Upper lobe of left lung (tissue), 6 donors: Measurements from ENCODE around the gene NUP188. TPM values are rescaled to one million over a fixed set of nuclear protein-coding genes. Genes with fewer than 3 reads are reported as not detected.

Experiments used
- ATAC-seq, 2 donors: fragments of 200-7000 bp; cut with Tn5 transposase; one replicate each; pipeline ENCODE4 v1.9.1; 2022; ENCODE audit warnings: mild to moderate bottlenecking in 2 of 2, moderate library complexity in 2 of 2; ENCODE audit not compliant: low FRiP score in 2 of 2
- DNase-seq, 2 donors: peaks; one replicate each; pipeline ENCODE4 v3.0.0-alpha.2; 2019 to 2020
- H3K27ac ChIP-seq, 4 donors: fragments of 200-600 bp; sonication (generic); one replicate each; pipeline ENCODE4 v1.5.1; 2016 to 2019
- H3K27me3 ChIP-seq, 4 donors: fragments of 200-600 bp; sonication (generic); one replicate each; pipeline ENCODE4 v1.5.1; 2017 to 2019
- H3K36me3 ChIP-seq, 4 donors: fragments of 200-600 bp; sonication (generic); one replicate each; pipeline ENCODE4 v1.5.1; 2016 to 2019
- H3K4me1 ChIP-seq, 4 donors: fragments of 200-600 bp; sonication (generic); one replicate each; pipeline ENCODE4 v1.5.1; 2018 to 2019
- H3K4me3 ChIP-seq, 4 donors: fragments of 200-600 bp; sonication (generic); one replicate each; pipeline ENCODE4 v1.5.1; 2017 to 2019; ENCODE audit warnings: mild to moderate bottlenecking in 2 of 4, moderate library complexity in 1 of 4
- H3K9me3 ChIP-seq, 4 donors: fragments of 200-600 bp; sonication (generic); one replicate each; pipeline ENCODE4 v1.5.1; 2018 to 2019
- CTCF ChIP-seq, 6 experiments: fragments of 450-650 bp in 4 of 6; fragments of 200-600 bp in 2 of 6; sonication (generic) in 2 of 6; IDR thresholded peaks; one replicate each; pipeline ENCODE4 v1.5.1; 2016 to 2019; ENCODE audit warnings: antibody characterized with exemption in 6 of 6
- EP300 ChIP-seq, 4 donors: sonication (generic); formaldehyde crosslinking; IDR thresholded peaks; one replicate each; pipeline ENCODE4 v1.5.1; 2017; ENCODE audit warnings: antibody characterized with exemption in 4 of 4, control low read depth in 2 of 4
- POLR2A ChIP-seq, 4 donors: fragments of 450-650 bp; IDR thresholded peaks; one replicate each; pipeline ENCODE4 v1.5.1; 2016 to 2017; ENCODE audit warnings: antibody characterized with exemption in 4 of 4, mild to moderate bottlenecking in 2 of 4
- POLR2AphosphoS5 ChIP-seq, 2 donors: sonication (generic); formaldehyde crosslinking; IDR thresholded peaks; one replicate each; pipeline ENCODE4 v1.5.1; 2017; ENCODE audit warnings: antibody characterized with exemption in 2 of 2
- WGBS, 2 donors: methylation state at CpG; one replicate each; pipeline ENCODE4 v1.1.5; 2017 to 2018; 5-methylcytosine and 5-hydroxymethylcytosine counted together
- total RNA-seq, 6 donors: library from RNA; depleted of rRNA in 4 of 6; stranded (reverse); fragments of >200 nt in 4 of 6; gene quantifications; one replicate each; pipeline versions ENCODE4 v1.1.0 to v1.2.1, GENCODE V29; 2016 to 2021
- donor health status: DM: no; HTN: no; CAD: no; lungs with moderate emphysema.
- donor health status: DM: no; HTN: yes; CAD: no; lungs with severe emphysema.

NUP188 gene
- total RNA-seq, 6 donors from 2014 or later, result 30.4 to 225 (median 50.1) TPM

GRCh38 chr9:128927731-128928411 lies 19.6 kb upstream of the NUP188 start:
- DNase-seq (peak in 1 of 2 donors; percentile 48), ATAC-seq (peak; percentile 75 to 77)
- Histone ChIP-seq H3K27ac (peak overlapping the region in 2 of 4 donors; percentile 16 to 63), H3K4me3 (no peak overlapping the region), H3K36me3 (peaks cover 0 to 11% (median 0%) of the 10 kb centered on the region in 4 donors), H3K4me1 (peaks cover 0 to 18% (median 14%) of the 10 kb centered on the region in 4 donors), H3K9me3 (no peaks in the 10 kb centered on the region), H3K27me3 (no peaks in the 10 kb centered on the region)
- WGBS, 2 donors, result 29 to 38% methylated on average over 10 of the region's 10 CpGs
- TF ChIP-seq EP300 (IDR thresholded peaks at IDR 0.05) (no peak), CTCF (IDR thresholded peaks at IDR 0.05) (peak; percentile 79 to 90 (median 87))

GRCh38 chr9:128928624-128929023 lies 18.9 kb upstream of the NUP188 start:
- H3K4me3 ChIP-seq, result no peak overlapping the region
- ATAC-seq (no peak), DNase-seq (no peak)
- no peaks in the 10 kb centered on the region for H3K27me3 ChIP-seq
- WGBS, 2 donors, result 67 to 72% methylated on average over 2 of the region's 2 CpGs
- peak overlapping the region in 1 of 4 donors; percentile 63 for H3K27ac ChIP-seq
- peaks cover 0 to 17% (median 10%) of the 10 kb centered on the region in 4 donors for H3K4me1 ChIP-seq
- no peaks in the 10 kb centered on the region for H3K9me3 ChIP-seq
- peaks cover 0 to 11% (median 3%) of the 10 kb centered on the region in 4 donors for H3K36me3 ChIP-seq
- TF ChIP-seq EP300 (IDR thresholded peaks at IDR 0.05) (no peak), CTCF (IDR thresholded peaks at IDR 0.05) (no peak), POLR2A (IDR thresholded peaks at IDR 0.05) (no peak), POLR2AphosphoS5 (IDR thresholded peaks at IDR 0.05) (no peak)

GRCh38 chr9:128929560-128929959 lies 17.9 kb upstream of the NUP188 start:
- H3K27me3 ChIP-seq, result no peaks in the 10 kb centered on the region
- DNase-seq (no peak), ATAC-seq (no peak)
- H3K27ac ChIP-seq, result no peak overlapping the region
- no peak overlapping the region for H3K4me3 ChIP-seq
- H3K4me1 ChIP-seq, result peaks cover 0 to 17% (median 9%) of the 10 kb centered on the region in 4 donors
- H3K36me3 ChIP-seq, result peaks cover 0 to 11% (median 7%) of the 10 kb centered on the region in 4 donors
- no peaks in the 10 kb centered on the region for H3K9me3 ChIP-seq
- WGBS, 2 donors, result 95 to 96% methylated on average over 4 of the region's 4 CpGs
- no peak for TF ChIP-seq POLR2AphosphoS5 (IDR thresholded peaks at IDR 0.05)
- TF ChIP-seq POLR2A (IDR thresholded peaks at IDR 0.05), result no peak
- TF ChIP-seq CTCF (IDR thresholded peaks at IDR 0.05), result no peak
- TF ChIP-seq EP300 (IDR thresholded peaks at IDR 0.05), result no peak

- ATAC-seq (no peak), DNase-seq (no peak)
- Histone ChIP-seq H3K36me3 (peaks cover 0 to 19% (median 11%) of the 10 kb centered on the region in 4 donors), H3K4me3 (no peak overlapping the region), H3K27me3 (no peaks in the 10 kb centered on the region), H3K9me3 (no peaks in the 10 kb centered on the region), H3K27ac (no peak overlapping the region), H3K4me1 (no peaks in the 10 kb centered on the region)
- TF ChIP-seq EP300 (IDR thresholded peaks at IDR 0.05), result no peak
- TF ChIP-seq POLR2AphosphoS5 (IDR thresholded peaks at IDR 0.05), result no peak
- WGBS, 2 donors, result 92 to 93% methylated on average over 3 to 5 of the region's 5 CpGs
These were observed 13.8 kb upstream of the NUP188 start for GRCh38 chr9:128933731-128934130.

- Histone ChIP-seq H3K27me3 (no peaks in the 10 kb centered on the region), H3K4me3 (no peak overlapping the region), H3K36me3 (peaks cover 0 to 19% (median 11%) of the 10 kb centered on the region in 4 donors), H3K27ac (no peak overlapping the region), H3K9me3 (no peaks in the 10 kb centered on the region), H3K4me1 (peaks cover 0 to 16% (median 10%) of the 10 kb centered on the region in 4 donors)
- TF ChIP-seq POLR2AphosphoS5 (IDR thresholded peaks at IDR 0.05) (no peak), CTCF (IDR thresholded peaks at IDR 0.05) (no peak), POLR2A (IDR thresholded peaks at IDR 0.05) (no peak), EP300 (IDR thresholded peaks at IDR 0.05) (no peak)
- ATAC-seq (no peak), DNase-seq (no peak)
- WGBS, 2 donors, result 88 to 95% methylated on average over 9 to 11 of the region's 11 CpGs
These were observed 11.2 kb upstream of the NUP188 start for GRCh38 chr9:128936171-128936865.
